Activated T-cell treated with anti-CD3 and anti-CD28 coated beads, Interleukin-2, amount 50 U/mL, for 24 hours (primary cell): Measurements from ENCODE around the gene TESPA1.
A peak's percentile ranks its signal among the peaks of the same experiment; 100 is the strongest.

ENCODE experiments used
- DNase-seq: peaks from one replicate; pipeline ENCODE4 v3.0.0-alpha.2; 2020
- H3K27ac Mint-ChIP-seq: 2 replicates; pipeline ENCODE4 v1.8.0; 2020; ENCODE audit warnings: mild to moderate bottlenecking, mixed read lengths
- H3K27me3 Mint-ChIP-seq: 2 replicates; pipeline ENCODE4 v1.8.0; 2020; ENCODE audit warnings: mixed read lengths
- H3K36me3 Mint-ChIP-seq: 2 replicates; pipeline ENCODE4 v1.8.0; 2020; ENCODE audit warnings: low read depth, mixed read lengths
- H3K4me1 Mint-ChIP-seq: 2 replicates; pipeline ENCODE4 v1.8.0; 2020; ENCODE audit warnings: low read depth, mixed read lengths
- H3K4me3 Mint-ChIP-seq: 2 replicates; pipeline ENCODE4 v1.8.0; 2020; ENCODE audit warnings: mild to moderate bottlenecking, moderate library complexity, mixed read lengths
- H3K9me3 Mint-ChIP-seq: 2 replicates; pipeline ENCODE4 v1.8.0; 2020; ENCODE audit warnings: mixed read lengths

Gene TESPA1, protein sequence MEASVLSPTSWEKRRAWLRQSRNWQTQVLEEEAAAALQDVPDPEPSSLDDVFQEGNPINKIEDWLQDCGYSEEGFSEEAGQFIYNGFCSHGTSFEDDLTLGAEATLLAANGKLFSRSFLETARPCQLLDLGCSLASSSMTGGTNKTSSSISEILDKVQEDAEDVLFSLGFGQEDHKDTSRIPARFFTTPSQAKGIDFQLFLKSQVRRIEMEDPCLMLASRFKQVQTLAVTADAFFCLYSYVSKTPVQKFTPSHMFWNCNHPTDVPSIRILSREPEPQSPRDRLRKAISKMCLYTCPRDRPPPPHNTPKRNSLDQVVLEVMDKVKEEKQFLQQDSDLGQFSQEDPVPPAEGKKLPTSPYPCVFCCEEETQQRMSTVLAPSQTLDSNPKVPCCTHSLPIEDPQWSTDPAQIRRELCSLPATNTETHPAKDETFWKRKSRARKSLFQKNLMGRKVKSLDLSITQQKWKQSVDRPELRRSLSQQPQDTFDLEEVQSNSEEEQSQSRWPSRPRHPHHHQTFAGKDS

DNA sequence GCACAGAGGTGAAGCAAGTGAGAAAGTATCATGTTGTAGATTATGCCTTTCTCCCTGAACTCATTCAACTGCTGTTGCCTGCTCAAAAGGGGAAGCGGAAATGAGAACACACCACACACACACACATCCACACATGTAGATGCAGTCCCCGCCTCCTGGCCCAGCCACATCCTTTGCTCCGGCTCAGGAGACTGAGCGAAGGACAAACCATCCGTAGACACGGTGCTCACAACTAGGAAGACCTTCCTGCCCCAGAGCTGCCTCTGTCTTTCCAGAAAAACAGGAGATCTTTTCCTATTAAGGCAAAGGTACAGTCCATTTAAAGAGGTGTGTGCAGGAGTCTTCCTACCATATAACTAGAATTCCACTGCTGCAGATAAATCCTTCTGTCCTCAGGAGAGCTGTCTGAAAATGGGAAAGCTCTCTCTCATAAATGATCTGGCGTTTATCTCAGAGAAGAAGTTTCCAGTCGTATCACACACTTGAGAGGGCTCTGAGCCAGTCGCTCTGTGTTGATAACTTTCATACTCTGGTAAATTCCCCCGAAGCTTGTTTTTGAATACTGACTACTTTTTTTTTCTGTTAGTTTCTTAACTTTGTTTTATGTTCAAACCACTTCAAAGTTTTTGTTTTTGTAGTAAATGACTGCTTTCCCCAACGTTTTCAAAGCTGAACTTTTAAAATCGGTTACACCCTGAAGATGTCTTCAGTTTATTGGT, at the start of gene TESPA1:
Gene TESPA1 (minus strand): TSS at position 105 of the 719 bp plus-strand sequence. CDS start 10,200 bp downstream, outside the sequence.
- H3K27me3 Mint-ChIP-seq: no peaks in the 10 kb centered on the region
- H3K27ac Mint-ChIP-seq: peak within 1 kb of the TSS; percentile 97
- peak within 1 kb of the TSS; percentile 84 for H3K4me3 Mint-ChIP-seq
- H3K36me3 Mint-ChIP-seq: peaks cover 48% of the 10 kb centered on the region
- no peaks in the 10 kb centered on the region for H3K9me3 Mint-ChIP-seq
- DNase-seq: peak; percentile 80
- peaks cover 83% of the 10 kb centered on the region for H3K4me1 Mint-ChIP-seq

DNA sequence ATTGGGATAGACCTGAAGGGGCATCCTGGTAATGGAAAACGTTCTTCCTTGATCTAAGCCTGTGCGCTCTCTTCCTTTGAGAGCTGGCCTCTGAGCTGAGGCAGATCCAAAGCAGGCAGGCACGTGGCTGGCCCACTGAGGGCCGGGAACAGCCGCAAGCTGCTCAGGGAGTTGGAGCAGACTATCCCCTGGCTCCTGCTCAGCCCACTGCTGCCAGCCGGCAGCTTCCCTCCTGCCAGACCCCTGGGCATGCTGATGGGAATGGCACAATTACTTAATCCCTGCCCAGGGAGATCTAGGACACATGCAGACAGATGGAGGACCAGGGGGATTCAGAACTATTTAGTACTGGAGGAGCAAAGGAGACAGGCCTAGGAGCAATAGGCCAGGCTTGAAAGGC, 49.7 kb upstream of the TESPA1 start:
- DNase-seq: no peak
- no peaks in the 10 kb centered on the region for H3K27me3 Mint-ChIP-seq
- peaks cover 39% of the 10 kb centered on the region for H3K4me1 Mint-ChIP-seq
- no peak overlapping the region for H3K27ac Mint-ChIP-seq
- no peaks in the 10 kb centered on the region for H3K9me3 Mint-ChIP-seq
- H3K4me3 Mint-ChIP-seq: no peak overlapping the region
- no peaks in the 10 kb centered on the region for H3K36me3 Mint-ChIP-seq

GRCh38 chr12:55025508-55025907, 40.9 kb upstream of the TESPA1 start:
- H3K27ac Mint-ChIP-seq: no peak overlapping the region
- peaks cover 30% of the 10 kb centered on the region for H3K27me3 Mint-ChIP-seq
- no peaks in the 10 kb centered on the region for H3K36me3 Mint-ChIP-seq
- no peaks in the 10 kb centered on the region for H3K9me3 Mint-ChIP-seq
- H3K4me1 Mint-ChIP-seq: no peaks in the 10 kb centered on the region
- no peak overlapping the region for H3K4me3 Mint-ChIP-seq
- no peak for DNase-seq

DNA sequence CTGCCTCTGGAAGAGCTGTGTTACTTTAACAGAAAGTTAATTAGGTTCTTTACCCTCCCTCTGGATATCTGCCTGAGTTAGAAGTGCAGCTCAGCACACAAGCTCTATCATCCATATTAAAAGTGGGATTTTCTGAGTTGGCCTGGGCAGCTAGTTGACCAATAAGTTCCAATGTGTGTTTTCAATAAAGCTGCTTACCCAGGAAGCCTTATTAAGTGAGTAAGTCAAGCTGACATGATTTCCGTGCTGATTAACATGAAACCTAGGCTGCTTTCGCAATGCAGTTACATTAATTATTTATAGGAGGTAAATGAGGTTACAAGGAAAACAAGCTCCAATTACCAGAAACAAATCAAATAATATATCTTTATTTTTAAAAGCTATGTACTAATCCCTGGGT, 40.0 kb upstream of the TESPA1 start:
- Mint-ChIP-seq H3K4me1 (peaks cover 4% of the 10 kb centered on the region), H3K9me3 (no peaks in the 10 kb centered on the region), H3K27me3 (peaks cover 39% of the 10 kb centered on the region), H3K36me3 (no peaks in the 10 kb centered on the region), H3K4me3 (no peak overlapping the region), H3K27ac (no peak overlapping the region)
- no peak for DNase-seq

GRCh38 chr12:55019784-55020183, 35.2 kb upstream of the TESPA1 start, which contains the start of gene NEUROD4:
NEUROD4 (plus strand) TSS chr12:55019974; CDS start chr12:55026440, 6,466 bp downstream.
- Mint-ChIP-seq H3K9me3 (no peaks in the 10 kb centered on the region), H3K27me3 (peaks cover 57% of the 10 kb centered on the region), H3K4me3 (no peak within 1 kb of the TSS), H3K36me3 (no peaks in the 10 kb centered on the region), H3K27ac (no peak within 1 kb of the TSS), H3K4me1 (peaks cover 5% of the 10 kb centered on the region)
- no peak for DNase-seq

GRCh38 chr12:55017416-55017925, 32.9 kb upstream of the TESPA1 start:
- peaks cover 41% of the 10 kb centered on the region for H3K27me3 Mint-ChIP-seq
- H3K36me3 Mint-ChIP-seq: no peaks in the 10 kb centered on the region
- no peak overlapping the region for H3K27ac Mint-ChIP-seq
- DNase-seq: no peak
- H3K4me3 Mint-ChIP-seq: no peak overlapping the region
- H3K4me1 Mint-ChIP-seq: peaks cover 5% of the 10 kb centered on the region
- H3K9me3 Mint-ChIP-seq: peaks cover 5% of the 10 kb centered on the region

DNA sequence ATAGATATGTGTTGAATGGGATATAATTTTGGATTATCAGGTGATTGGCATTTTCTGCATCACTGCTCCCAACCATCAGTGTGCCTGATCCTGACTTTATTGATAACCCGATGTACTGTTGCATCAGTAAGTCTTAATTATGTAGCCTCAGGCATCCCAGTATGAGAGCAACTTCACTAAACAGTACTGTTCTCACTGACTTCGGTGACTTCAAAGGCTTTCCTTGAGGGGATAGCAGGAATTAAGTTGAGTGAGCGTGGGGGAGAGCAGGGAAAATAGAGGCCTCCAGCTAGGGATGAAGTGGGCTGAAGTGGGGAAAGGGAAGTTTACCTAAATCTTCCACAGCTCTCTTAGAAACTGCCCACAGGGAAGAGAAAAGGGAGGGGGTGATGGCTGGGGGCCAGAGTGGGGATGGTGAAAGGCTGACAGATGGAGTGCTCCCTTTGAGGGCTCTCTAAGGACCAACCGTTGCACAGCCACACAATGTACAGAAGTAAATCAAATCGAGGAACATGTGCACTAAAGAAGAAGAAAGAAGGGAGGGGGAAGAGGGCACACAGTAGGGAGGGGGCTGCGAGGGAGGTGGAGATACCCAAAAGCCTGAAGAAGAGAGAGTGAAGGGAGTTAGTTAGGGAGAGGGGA, 24.5 kb upstream of the TESPA1 start:
- Mint-ChIP-seq H3K27ac (no peak overlapping the region), H3K4me1 (peaks cover 1% of the 10 kb centered on the region), H3K27me3 (peaks cover 14% of the 10 kb centered on the region), H3K4me3 (no peak overlapping the region), H3K9me3 (peaks cover 11% of the 10 kb centered on the region), H3K36me3 (peaks cover 2% of the 10 kb centered on the region)
- no peak for DNase-seq

DNA sequence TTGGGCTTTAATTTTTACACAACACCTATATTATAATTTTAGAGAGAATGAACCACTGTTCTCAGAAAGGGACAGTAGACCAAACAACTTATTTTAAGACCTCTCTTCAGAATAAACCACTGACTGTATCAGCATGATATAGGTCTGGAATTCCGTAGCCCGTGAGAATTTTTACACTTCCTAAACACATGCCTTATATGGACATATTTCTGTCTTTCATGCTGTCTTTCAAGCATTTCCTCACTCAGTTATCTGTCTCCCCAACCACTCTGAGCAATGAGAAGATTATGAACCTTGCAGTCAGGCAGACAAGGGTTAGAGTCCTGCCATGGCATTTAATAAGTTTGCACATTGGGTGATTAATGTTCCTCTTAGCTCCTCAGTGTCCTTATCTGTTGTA, 17.8 kb upstream of the TESPA1 start:
- H3K9me3 Mint-ChIP-seq: peaks cover 2% of the 10 kb centered on the region
- no peak for DNase-seq
- H3K27me3 Mint-ChIP-seq: no peaks in the 10 kb centered on the region
- no peak overlapping the region for H3K4me3 Mint-ChIP-seq
- H3K27ac Mint-ChIP-seq: no peak overlapping the region
- H3K36me3 Mint-ChIP-seq: peaks cover 2% of the 10 kb centered on the region
- peaks cover 12% of the 10 kb centered on the region for H3K4me1 Mint-ChIP-seq

DNA sequence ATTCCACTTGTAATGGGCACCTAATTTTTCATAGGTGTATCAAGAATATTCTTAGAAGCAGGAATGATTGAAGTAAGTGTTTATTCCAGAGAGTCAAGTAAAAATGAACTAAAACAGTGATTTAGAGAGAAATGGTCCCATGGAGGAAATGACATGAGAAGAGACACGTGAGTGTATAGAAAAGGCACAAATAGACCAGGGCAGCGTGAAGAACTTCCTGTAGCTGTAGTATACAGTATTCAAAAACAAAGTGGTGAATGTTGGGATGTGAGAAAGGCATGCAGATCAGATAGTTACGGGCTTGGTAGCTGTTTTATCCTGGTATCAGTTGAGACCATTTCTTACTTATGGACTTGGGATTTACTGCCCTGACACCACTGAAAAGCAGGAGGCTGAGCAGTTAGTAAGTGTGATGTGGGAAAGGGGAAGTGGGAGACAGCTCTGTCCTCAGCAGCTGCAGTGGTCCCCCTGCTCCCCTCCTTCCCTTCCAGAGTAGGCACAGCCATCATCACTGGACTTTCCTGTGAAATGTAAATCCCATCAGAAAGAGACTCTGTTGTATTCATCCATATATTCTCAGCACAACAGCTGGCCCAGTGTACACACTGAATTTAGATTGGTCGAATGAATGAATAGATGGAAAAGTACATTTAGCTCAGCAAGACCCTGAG, 16.8 kb upstream of the TESPA1 start:
- H3K4me1 Mint-ChIP-seq: peaks cover 11% of the 10 kb centered on the region
- no peak overlapping the region for H3K4me3 Mint-ChIP-seq
- H3K27ac Mint-ChIP-seq: no peak overlapping the region
- H3K27me3 Mint-ChIP-seq: no peaks in the 10 kb centered on the region
- H3K9me3 Mint-ChIP-seq: no peaks in the 10 kb centered on the region
- DNase-seq: no peak
- no peaks in the 10 kb centered on the region for H3K36me3 Mint-ChIP-seq

- Mint-ChIP-seq H3K27me3 (no peaks in the 10 kb centered on the region), H3K27ac (no peak overlapping the region), H3K36me3 (no peaks in the 10 kb centered on the region), H3K4me3 (no peak overlapping the region), H3K9me3 (no peaks in the 10 kb centered on the region), H3K4me1 (peaks cover 11% of the 10 kb centered on the region)
- no peak for DNase-seq
Observed at GRCh38 chr12:54998958-54999510, 14.5 kb upstream of the TESPA1 start.

GRCh38 chr12:54997929-54998522, 13.5 kb upstream of the TESPA1 start:
- Mint-ChIP-seq H3K27ac (no peak overlapping the region), H3K4me3 (no peak overlapping the region), H3K4me1 (peaks cover 14% of the 10 kb centered on the region), H3K9me3 (no peaks in the 10 kb centered on the region), H3K36me3 (no peaks in the 10 kb centered on the region), H3K27me3 (no peaks in the 10 kb centered on the region)
- DNase-seq: no peak

DNA sequence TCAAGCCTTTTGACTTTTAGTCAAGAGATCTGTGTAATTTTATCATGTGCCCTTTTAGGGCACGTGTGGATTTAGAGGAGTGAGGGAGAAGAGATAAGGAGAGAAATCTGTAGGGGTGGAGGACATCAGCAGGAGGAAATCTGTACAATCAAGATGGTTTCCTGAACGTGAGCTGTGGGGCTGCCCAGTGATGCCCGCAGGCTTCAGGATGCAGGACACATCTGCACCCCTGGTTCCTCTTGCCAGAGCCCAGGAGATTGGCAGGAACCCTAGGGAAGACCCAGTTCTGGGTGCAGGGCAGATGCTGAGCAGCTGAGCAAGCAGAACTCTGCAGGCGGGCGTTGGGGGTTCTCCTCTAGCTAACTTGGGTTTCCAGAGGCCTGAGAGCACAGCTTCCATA, 11.6 kb upstream of the TESPA1 start:
- no peaks in the 10 kb centered on the region for H3K36me3 Mint-ChIP-seq
- DNase-seq: no peak
- no peak overlapping the region for H3K27ac Mint-ChIP-seq
- no peak overlapping the region for H3K4me3 Mint-ChIP-seq
- H3K4me1 Mint-ChIP-seq: peaks cover 20% of the 10 kb centered on the region
- no peaks in the 10 kb centered on the region for H3K27me3 Mint-ChIP-seq
- no peaks in the 10 kb centered on the region for H3K9me3 Mint-ChIP-seq

GRCh38 chr12:54993181-54993835, 8.7 kb upstream of the TESPA1 start:
- no peak overlapping the region for H3K4me3 Mint-ChIP-seq
- H3K9me3 Mint-ChIP-seq: no peaks in the 10 kb centered on the region
- no peak for DNase-seq
- H3K4me1 Mint-ChIP-seq: peaks cover 46% of the 10 kb centered on the region
- no peak overlapping the region for H3K27ac Mint-ChIP-seq
- no peaks in the 10 kb centered on the region for H3K27me3 Mint-ChIP-seq
- no peaks in the 10 kb centered on the region for H3K36me3 Mint-ChIP-seq
